Fibroblast of lung (primary cell): ENCODE data around the gene LOXL4.

ENCODE experiments used
- CTCF ChIP-seq, 2 donors: IDR thresholded peaks in 1 of 2; conservative IDR thresholded peaks in 1 of 2; 1 replicate in 1 of 2; 2 replicates in 1 of 2; pipeline ENCODE4 v1.5.1; 2011 to 2012; ENCODE audit warnings: low read length in 2 of 2, control low read depth in 1 of 2, inconsistent platforms in 1 of 2, low read depth in 1 of 2, mild to moderate bottlenecking in 1 of 2
- EZH2 ChIP-seq: IDR thresholded peaks from 2 replicates; pipeline ENCODE4 v1.5.1; 2012; ENCODE audit warnings: low read length, control low read depth, mild to moderate bottlenecking; ENCODE audit errors: missing control alignments

GRCh38 chr10:98205351-98205750 is 62.6 kb downstream of the LOXL4 start:
- TF ChIP-seq CTCF (conservative IDR thresholded peaks at IDR 0.05 in 1 of 2, IDR thresholded peaks at IDR 0.05 in 1 of 2; ENCODE audit: low read depth in 1 of 2, low read length in 2 of 2) (no peak), EZH2 (no peak)
